8988T (cell line): ENCODE measurements around the gene MIER2.
"Not testable (repeated sequence)": the region's sequence is repeated elsewhere in the genome, so short reads cannot be mapped to it uniquely, and the experiment has no call there.

Source experiments
- DNase-seq: peaks from one replicate; pipeline ENCODE4 v3.0.0; 2011

MIER2 gene

DNA sequence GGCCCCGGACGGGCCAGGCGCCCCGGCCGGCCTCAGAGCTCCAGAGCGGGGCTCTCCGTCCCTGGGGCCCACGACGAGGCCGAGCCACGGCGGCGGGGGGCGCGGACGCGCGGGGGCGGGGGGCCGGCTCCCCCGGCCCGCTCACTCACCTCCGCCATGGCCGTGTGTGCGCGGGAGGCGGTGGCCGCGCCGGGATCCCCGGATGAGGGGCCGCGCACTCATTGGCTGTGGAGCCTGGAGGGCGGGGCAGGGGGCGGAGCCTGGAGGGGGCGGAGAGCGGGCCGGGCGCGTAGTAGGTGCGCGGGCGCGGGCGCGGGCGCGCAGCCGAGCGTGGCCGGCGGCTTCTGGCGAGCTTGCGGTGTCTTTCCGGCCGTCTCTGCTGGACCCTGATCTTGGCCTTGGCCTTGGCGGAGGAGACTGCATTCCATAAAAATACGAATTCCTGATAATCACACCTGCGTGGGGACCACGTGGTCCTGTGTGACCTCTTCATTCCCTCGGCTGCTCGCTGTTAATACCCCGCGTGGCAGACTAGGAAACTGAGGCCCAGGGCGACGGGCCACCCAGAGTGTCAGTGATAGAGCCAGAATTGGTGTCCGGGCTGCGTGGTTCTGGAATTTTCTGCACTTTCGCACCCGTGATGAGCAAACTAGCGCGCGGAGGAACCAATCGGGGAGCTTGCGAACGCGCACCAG, at the start of gene MIER2:
Gene MIER2, minus strand, starts transcription at position 172 of the 695 bp plus-strand sequence. Its CDS starts 14 bp downstream, at position 158.
- peak; percentile 95 for DNase-seq

- not testable (repeated sequence) for DNase-seq
Observed at GRCh38 chr19:393560-393959, 49.0 kb upstream of the MIER2 start.

DNA sequence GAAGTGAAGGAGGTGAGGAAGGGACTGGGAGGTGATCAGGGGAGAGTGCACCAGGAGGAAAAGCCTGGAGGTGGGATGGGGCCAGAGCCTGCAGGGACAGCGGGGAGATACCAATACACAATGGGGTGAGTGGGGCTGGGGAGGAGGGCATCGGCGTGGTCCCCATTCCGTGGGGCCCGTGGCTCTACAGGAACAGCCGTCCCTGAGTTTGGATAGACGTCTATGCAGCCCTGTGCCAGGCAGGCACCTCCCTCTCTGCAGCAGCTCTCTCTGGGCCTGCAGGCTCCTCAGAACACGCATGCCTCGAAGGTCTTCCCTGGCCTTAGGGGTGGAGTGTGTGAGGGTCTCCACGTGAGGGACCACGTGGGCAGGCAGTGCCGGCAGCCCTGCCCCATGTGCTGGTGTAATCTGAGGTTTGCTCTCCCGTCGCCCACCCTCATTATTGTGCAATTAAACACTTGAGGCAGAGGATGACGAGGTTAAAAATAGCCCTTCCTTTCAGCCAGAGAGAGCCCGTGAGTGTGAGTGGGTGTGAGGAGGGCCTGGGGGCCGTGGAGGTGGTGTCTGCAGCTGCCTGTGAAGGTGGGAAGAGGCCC, 47.9 kb upstream of the MIER2 start:
- DNase-seq: no peak

DNA sequence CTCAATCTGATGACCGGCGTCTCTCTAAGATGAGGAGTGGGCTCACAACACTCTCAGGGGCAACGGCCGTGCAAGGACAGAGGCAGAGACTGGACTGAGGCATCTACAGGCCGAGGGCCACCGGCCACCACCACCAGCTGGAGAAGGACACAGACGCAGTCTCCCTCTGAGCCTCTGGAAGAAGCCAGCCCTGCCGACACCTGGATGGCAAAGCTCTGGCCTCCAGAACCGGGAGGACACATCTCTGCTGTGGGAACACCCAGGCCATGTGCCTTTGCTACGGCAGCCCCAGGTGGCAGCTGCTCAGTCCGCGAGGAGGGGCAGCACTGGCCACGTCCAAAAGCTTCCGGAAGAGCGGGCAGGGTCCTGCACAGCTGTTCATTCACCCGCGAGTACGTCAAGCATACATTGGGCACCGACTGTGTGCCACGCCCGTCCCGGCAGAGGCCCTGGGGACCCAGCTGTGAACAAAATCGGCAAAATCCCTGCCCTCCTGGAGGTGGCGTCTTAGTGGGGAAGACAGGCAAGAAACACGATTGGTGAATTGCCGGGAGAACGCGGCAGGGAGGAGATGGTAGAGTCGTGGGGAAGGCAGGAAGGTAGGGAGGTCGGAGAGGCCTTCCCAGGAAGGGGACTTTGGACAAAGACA, 47.3 kb upstream of the MIER2 start:
- no peak for DNase-seq

DNA sequence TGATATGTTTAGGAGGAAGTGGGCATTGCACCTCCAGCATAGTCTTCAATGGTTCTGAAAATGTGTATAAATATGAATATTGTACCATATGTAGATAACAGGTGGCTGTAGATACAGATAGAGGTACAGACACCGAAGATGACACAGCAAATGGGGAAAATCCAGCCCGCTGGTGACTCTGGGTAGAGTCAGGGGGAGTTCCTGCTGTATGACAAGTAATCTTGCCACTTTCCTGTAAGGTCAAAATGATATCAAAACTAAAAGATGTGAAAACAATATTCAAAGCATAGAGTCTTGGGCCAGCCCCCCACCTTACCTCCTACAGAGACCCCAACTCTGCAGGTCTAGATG, 46.6 kb upstream of the MIER2 start:
- DNase-seq: no peak

- no peak for DNase-seq
Observed at GRCh38 chr19:390386-391206, 46.0 kb upstream of the MIER2 start.

DNA sequence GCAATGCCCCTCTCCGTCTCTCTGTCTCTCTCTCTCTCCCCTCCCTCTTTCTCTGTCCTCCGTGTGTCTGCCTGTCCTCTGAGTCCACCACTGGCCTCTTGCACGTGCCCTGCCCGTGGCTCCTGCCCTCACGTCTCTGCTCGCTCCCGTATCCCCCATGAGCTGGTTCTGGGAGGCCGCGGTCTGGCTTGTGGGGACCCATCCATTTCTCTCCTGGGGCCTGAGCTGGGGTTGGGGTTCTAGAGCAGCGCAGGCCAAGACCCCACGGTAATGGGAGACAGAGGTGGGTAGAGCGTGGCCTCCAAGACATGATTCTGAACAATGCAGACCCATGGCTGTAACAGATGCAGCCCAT, 45.3 kb upstream of the MIER2 start:
- DNase-seq: no peak

DNA sequence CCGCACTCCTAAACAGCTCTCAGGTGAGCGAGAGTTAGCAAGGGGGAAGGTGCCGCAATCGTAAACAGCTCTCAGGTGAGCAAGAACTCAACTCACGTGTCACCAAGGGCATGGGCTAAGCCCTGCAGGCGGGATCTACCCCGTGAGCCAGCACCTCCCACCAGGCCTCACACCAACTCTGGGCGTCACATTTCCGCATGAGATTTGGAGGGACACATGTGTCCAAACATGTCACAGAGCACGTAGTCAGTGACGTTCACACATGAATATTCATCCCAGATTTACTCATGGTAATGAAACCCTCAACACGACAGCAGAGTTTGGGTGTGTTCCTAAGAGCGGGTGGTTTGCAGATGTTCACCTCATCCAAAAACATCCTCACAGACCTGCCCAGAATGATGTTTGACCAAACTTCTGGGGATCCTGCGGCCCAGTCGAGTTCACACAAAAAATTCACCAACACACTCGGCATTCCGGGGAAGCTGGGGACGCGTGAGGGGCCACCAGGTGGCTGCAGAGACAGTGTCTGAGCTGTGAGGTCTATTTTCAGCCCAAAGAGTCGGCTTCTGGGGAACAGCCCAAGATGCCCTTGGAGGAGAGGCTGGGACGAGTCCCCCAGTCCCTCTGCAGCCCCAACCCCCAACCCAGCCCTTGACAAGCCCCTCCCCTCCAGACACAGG, 44.8 kb upstream of the MIER2 start:
- no peak for DNase-seq

GRCh38 chr19:388691-389090, 44.1 kb upstream of the MIER2 start:
- DNase-seq: no peak

DNA sequence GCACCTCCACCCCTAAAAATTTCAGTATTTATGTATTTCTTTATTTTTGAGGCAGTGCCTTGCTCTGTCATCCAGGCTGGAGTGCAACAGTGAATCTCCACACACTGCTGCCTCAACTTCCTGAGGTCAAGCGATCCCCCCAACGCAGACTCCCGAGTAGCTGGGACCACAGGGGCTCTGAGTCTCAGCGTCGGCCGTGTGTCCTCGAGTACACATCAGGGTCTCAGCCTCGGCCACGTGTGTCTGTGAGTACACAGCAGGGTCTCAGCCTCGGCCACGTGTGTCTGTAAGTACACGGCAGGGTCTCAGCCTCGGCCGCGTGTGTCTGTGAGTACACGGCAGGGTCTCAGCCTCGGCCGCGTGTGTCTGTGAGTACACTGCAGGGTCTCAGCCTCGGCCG, 43.2 kb upstream of the MIER2 start:
- no peak for DNase-seq

DNA sequence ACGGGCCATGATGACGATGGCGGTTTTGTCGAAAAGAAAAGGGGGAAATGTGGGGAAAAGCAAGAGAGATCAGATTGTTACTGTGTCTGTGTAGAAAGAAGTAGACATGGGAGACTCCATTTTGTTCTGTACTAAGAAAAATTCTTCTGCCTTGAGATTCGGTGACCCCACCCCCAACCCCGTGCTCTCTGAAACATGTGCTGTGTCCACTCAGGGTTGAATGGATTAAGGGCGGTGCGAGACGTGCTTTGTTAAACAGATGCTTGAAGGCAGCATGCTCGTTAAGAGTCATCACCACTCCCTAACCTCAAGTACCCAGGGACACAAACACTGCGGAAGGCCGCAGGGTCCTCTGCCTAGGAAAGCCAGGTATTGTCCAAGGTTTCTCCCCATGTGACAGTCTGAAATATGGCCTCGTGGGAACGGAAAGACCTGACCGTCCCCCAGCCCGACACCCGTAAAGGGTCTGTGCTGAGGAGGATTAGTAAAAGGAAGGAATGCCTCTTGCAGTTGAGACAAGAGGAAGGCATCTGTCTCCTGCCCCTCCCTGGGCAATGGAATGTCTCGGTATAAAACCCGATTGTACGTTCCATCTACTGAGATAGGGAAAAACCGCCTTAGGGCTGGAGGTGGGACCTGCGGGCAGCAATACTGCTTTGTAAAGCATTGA, 42.2 kb upstream of the MIER2 start:
- not testable (repeated sequence) for DNase-seq

- DNase-seq: not testable (repeated sequence)
Observed at GRCh38 chr19:386189-386588, 41.6 kb upstream of the MIER2 start.

- DNase-seq: no peak
Observed at GRCh38 chr19:384799-385169, 40.2 kb upstream of the MIER2 start.

DNA sequence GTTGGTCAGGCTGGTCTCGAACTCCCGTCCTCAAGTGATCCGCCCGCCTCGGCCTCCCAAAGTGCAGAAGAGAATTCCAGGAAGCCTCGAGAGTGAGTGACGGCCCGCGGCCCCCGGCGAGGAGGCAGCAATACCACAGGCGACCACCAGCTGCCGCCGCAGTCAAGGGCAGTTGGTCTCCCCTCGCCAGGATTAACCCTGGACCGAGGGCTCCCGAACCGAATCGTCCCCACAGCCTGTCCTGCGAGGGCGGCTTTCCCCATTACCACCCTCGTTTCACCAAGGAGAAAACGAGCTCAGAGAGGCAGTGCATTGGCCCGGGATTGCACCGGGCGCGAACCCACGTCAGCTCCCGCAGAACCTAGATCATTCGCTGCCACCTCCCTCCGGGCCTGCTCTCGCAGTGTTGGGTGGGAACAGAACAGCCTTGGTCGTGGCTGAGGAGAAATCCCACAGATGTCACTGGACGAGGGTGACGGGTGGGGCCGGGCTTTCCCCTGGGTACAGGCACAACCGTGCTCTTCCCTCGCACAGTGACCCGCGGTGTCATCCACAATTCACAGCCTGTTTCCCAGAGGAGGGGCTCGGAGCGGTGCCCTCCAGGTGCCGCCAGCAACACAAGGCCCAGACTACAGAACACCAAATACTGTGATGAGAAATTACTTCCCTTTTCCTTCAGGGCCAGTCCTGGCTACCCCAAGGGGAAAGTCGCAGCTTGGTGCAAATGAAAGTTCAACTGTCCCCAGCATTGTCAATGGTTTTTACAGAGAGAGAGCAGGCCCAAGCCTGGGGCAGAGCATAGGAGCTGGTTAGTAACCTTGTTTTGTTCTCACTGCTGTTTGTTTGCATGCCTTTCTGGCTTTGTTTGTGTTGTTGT, 39.6 kb upstream of the MIER2 start:
- no peak for DNase-seq

DNA sequence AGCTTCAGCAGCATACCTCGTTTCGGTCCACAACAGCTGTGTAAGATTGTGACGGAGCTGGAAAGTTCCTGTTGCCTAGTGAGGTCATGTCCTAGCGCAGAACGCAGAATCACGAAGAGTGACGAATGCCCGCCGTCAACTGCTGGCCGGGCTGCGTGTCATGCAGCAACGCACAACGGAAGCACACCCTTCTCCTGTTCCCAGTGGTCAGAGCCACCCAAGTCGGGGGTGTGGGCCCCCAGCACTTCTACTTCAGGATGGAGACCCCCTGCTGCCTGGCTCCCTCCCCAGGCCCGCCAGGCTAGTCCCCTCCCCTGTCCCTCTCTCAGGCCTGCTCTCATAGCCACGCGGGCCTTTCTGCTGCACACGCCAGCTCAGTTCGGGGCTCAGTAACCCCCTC, 38.4 kb upstream of the MIER2 start:
- DNase-seq: no peak

GRCh38 chr19:382578-382977, 38.0 kb upstream of the MIER2 start:
- DNase-seq: not testable (repeated sequence)

GRCh38 chr19:381901-382300, 37.3 kb upstream of the MIER2 start:
- not testable (repeated sequence) for DNase-seq

GRCh38 chr19:380618-381219, 36.1 kb upstream of the MIER2 start:
- not testable (repeated sequence) for DNase-seq

DNA sequence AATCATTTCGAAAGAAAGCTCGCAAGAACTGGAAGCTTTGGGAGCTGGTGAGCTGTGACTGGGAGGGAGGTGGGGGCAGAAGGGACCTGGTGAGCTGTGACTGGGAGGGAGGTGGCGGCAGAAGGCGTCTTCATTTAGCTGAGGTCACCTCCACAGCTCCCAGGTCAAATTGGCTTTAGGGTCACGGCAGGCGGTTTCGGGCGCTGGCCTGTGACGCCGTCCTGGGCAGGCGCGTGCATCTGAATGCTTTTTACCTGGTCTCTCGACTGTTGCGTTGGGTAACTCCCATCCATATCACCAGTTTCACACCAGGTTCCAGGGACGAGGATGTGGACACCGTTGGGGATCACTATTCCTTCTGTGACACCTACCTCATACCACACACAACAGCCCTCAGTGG, 35.2 kb upstream of the MIER2 start:
- DNase-seq: no peak

DNA sequence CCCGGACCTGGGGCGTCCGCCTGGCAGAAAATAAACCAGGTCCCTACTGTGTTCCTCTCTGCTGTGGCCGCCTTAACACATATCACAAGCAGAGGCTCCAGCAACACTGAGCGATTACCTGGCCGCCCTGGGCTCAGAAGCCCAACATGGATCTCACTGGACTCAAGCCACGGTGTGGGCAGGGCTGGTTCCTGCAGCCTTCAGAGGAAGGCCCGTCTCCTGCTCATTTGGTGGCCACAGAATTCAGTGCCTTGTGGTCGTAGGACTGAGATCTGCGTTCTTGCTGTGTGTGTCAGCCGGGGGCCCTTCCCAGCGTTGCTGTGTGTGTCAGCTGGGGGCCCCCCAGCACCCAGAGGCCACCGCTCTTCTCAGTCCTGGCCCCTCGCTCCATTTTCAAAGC, 34.1 kb upstream of the MIER2 start:
- DNase-seq: no peak
